Ishikawa (cell line): Measurements from ENCODE around the gene CBX1.

ENCODE experiments used
- CEBPB ChIP-seq: IDR thresholded peaks from 2 replicates; pipeline ENCODE4 v1.6.1; 2012
- CREB1 ChIP-seq: IDR thresholded peaks from 2 replicates; pipeline ENCODE4 v1.6.1; 2012; ENCODE audit warnings: low read depth
- EGR1 ChIP-seq: IDR thresholded peaks from 2 replicates; pipeline ENCODE4 v1.6.1; 2012
- EP300 ChIP-seq: IDR thresholded peaks from 2 replicates; pipeline ENCODE4 v1.6.1; 2012; ENCODE audit warnings: borderline replicate concordance
- FOXM1 ChIP-seq: IDR thresholded peaks from 2 replicates; pipeline ENCODE4 v1.6.1; 2012; ENCODE audit warnings: low read depth, borderline replicate concordance
- MAX ChIP-seq: IDR thresholded peaks from 2 replicates; pipeline ENCODE4 v1.6.1; 2012
- NFIC ChIP-seq: IDR thresholded peaks from 2 replicates; pipeline ENCODE4 v1.6.1; 2012
- RAD21 ChIP-seq: IDR thresholded peaks from 2 replicates; pipeline ENCODE4 v1.6.1; 2012; ENCODE audit warnings: low read depth
- TAF1 ChIP-seq: IDR thresholded peaks from 2 replicates; pipeline ENCODE4 v1.6.1; 2012; ENCODE audit warnings: low read depth, mild to moderate bottlenecking
- TCF12 ChIP-seq: IDR thresholded peaks from 2 replicates; pipeline ENCODE4 v1.6.1; 2012; ENCODE audit warnings: low read depth
- TEAD4 ChIP-seq: IDR thresholded peaks from 2 replicates; pipeline ENCODE4 v1.6.1; 2012
- YY1 ChIP-seq: IDR thresholded peaks from 2 replicates; pipeline ENCODE4 v1.6.1; 2012; ENCODE audit warnings: low read depth
- ZBTB7A ChIP-seq: IDR thresholded peaks from 2 replicates; pipeline ENCODE4 v1.6.1; 2012; ENCODE audit warnings: low read depth
- TF ChIP-seq, protein P1 (sequence below): IDR thresholded peaks from 2 replicates; pipeline ENCODE4 v1.6.1; 2012
- TF ChIP-seq, protein P2 (sequence below): IDR thresholded peaks from 2 replicates; pipeline ENCODE4 v1.6.1; 2012; ENCODE audit warnings: low read depth, mild to moderate bottlenecking

Gene CBX1

DNA sequence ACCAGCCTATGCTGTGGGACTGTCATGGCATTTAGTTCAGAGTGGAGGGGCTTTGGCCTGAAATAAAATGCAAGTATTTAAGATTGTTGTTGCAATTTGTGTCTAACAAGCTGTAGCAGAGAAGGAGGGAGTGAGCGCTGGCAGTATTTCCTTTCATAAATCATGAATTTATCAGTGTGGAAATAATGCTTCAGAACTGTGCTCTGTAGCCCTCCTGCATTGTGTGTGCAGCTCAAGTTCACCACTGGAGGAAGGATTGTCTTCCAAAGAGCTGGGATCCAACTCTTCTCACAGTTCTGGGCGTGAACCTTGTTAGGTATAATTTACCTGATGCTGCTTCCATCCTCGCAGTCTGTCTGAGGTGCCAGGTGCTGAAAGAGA, 21.4 kb upstream of the CBX1 start:
- TF ChIP-seq RAD21 (no peak), EGR1 (no peak), EP300 (no peak), TAF1 (no peak), ZBTB7A (no peak), TCF12 (no peak), CREB1 (no peak), MAX (no peak), TEAD4 (no peak), CEBPB (no peak), FOXM1 (no peak), NFIC (no peak), YY1 (no peak)
- TF ChIP-seq, protein P1, sequence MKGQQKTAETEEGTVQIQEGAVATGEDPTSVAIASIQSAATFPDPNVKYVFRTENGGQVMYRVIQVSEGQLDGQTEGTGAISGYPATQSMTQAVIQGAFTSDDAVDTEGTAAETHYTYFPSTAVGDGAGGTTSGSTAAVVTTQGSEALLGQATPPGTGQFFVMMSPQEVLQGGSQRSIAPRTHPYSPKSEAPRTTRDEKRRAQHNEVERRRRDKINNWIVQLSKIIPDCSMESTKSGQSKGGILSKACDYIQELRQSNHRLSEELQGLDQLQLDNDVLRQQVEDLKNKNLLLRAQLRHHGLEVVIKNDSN = no peak
- TF ChIP-seq, protein P2, sequence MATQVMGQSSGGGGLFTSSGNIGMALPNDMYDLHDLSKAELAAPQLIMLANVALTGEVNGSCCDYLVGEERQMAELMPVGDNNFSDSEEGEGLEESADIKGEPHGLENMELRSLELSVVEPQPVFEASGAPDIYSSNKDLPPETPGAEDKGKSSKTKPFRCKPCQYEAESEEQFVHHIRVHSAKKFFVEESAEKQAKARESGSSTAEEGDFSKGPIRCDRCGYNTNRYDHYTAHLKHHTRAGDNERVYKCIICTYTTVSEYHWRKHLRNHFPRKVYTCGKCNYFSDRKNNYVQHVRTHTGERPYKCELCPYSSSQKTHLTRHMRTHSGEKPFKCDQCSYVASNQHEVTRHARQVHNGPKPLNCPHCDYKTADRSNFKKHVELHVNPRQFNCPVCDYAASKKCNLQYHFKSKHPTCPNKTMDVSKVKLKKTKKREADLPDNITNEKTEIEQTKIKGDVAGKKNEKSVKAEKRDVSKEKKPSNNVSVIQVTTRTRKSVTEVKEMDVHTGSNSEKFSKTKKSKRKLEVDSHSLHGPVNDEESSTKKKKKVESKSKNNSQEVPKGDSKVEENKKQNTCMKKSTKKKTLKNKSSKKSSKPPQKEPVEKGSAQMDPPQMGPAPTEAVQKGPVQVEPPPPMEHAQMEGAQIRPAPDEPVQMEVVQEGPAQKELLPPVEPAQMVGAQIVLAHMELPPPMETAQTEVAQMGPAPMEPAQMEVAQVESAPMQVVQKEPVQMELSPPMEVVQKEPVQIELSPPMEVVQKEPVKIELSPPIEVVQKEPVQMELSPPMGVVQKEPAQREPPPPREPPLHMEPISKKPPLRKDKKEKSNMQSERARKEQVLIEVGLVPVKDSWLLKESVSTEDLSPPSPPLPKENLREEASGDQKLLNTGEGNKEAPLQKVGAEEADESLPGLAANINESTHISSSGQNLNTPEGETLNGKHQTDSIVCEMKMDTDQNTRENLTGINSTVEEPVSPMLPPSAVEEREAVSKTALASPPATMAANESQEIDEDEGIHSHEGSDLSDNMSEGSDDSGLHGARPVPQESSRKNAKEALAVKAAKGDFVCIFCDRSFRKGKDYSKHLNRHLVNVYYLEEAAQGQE = no peak

- TF ChIP-seq TCF12 = no peak
- TF ChIP-seq ZBTB7A = no peak
- no peak for TF ChIP-seq TAF1
- TF ChIP-seq FOXM1 = no peak
- TF ChIP-seq EGR1 = no peak
- no peak for TF ChIP-seq CEBPB
- no peak for TF ChIP-seq TEAD4
- no peak for TF ChIP-seq EP300
- TF ChIP-seq RAD21 = no peak
Observed at GRCh38 chr17:48121923-48122664, 20.8 kb upstream of the CBX1 start.

- TF ChIP-seq CEBPB = no peak
- TF ChIP-seq, protein P2 = no peak
- no peak for TF ChIP-seq ZBTB7A
- TF ChIP-seq CREB1 = no peak
- TF ChIP-seq TAF1 = no peak
- TF ChIP-seq RAD21 = no peak
- no peak for TF ChIP-seq FOXM1
- TF ChIP-seq, protein P1 = no peak
- no peak for TF ChIP-seq EGR1
- TF ChIP-seq EP300 = no peak
- no peak for TF ChIP-seq YY1
- no peak for TF ChIP-seq MAX
- TF ChIP-seq TCF12 = no peak
- no peak for TF ChIP-seq TEAD4
- no peak for TF ChIP-seq NFIC
Observed at GRCh38 chr17:48113201-48113676, 12.0 kb upstream of the CBX1 start.

DNA sequence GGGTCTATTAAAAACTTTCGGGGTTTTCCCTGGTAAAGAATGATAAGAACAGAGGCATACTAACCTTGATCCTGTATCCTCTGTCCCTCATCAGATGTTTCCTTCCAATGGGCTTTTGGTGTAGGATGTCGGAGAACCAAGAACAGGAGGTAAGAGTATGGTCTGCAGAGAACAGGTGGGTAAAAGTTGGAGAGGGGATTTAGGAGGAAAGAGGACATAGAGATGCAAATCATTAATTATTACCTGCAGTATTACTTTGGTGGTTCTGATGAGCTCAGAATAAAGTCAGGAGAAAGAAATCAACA, 10.6 kb upstream of the CBX1 start:
- TF ChIP-seq YY1 (no peak), NFIC (no peak)

- no peak for TF ChIP-seq ZBTB7A
- no peak for TF ChIP-seq NFIC
- no peak for TF ChIP-seq CREB1
- no peak for TF ChIP-seq TAF1
- no peak for TF ChIP-seq TCF12
Observed at GRCh38 chr17:48110761-48111160, 9.5 kb upstream of the CBX1 start.
